Ascending aorta (tissue), 2 donors: ENCODE measurements around the gene VMAC. TPM values are rescaled to one million over a fixed set of nuclear protein-coding genes. Genes with fewer than 3 reads are reported as not detected.

Experiments used
- DNase-seq, 2 donors: peaks; one replicate each; pipeline ENCODE4 v3.0.0-alpha.2; 2019; ENCODE audit warnings: low spot score in 2 of 2
- H3K27ac ChIP-seq, 2 donors: fragments of 200-600 bp; sonication (generic); one replicate each; pipeline ENCODE4 v1.5.1; 2016 to 2017; ENCODE audit warnings: mild to moderate bottlenecking in 1 of 2
- H3K27me3 ChIP-seq: fragments of 200-600 bp; sonication (generic); one replicate; pipeline ENCODE4 v1.5.1; 2017
- H3K36me3 ChIP-seq, 2 donors: fragments of 200-600 bp; sonication (generic); one replicate each; pipeline ENCODE4 v1.5.1; 2016
- H3K4me1 ChIP-seq, 2 donors: fragments of 200-600 bp; sonication (generic); one replicate each; pipeline ENCODE4 v1.5.1; 2016 to 2017; ENCODE audit warnings: mild to moderate bottlenecking in 1 of 2
- H3K4me3 ChIP-seq, 2 donors: fragments of 200-600 bp; sonication (generic); one replicate each; pipeline ENCODE4 v1.5.1; 2016 to 2017; ENCODE audit warnings: mild to moderate bottlenecking in 1 of 2
- H3K9me3 ChIP-seq, 2 donors: fragments of 200-600 bp; sonication (generic); one replicate each; pipeline ENCODE4 v1.5.1; 2016
- CTCF ChIP-seq, 3 experiments: fragments of 200-600 bp in 2 of 3; fragments of 450-650 bp in 1 of 3; sonication (generic) in 2 of 3; IDR thresholded peaks; one replicate each; pipeline ENCODE4 v1.5.1; 2016 to 2019; ENCODE audit warnings: antibody characterized with exemption in 3 of 3, mild to moderate bottlenecking in 1 of 3, moderate library complexity in 1 of 3
- intact Hi-C: fragments of 100-400 bp; cut with DNase I; formaldehyde crosslinking; loops from one replicate; pipeline ENCODE4 v1.15.1; 2023
- total RNA-seq: library from RNA; depleted of rRNA; stranded (reverse); fragments of >200 nt; gene quantifications from one replicate; pipeline ENCODE4 v1.1.0, GENCODE V29; 2016

The VMAC gene
- total RNA-seq, 1 donor from 2014 or later, result 15.2 TPM

DNA sequence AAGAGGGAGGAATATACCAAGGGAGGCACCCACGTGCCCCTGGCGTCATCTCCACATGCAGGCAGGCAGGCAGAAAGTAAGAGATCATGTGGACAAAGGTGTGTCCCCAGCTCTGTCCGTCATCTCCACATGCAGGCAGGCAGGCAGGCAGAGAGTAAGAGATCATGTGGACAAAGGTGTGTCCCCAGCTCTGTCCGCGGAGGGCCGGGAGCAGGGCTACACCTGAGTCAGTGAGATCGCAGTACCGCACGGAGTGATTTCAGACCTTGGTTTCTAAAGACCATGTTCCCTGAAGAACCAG, 31.6 kb downstream of the VMAC start:
- Histone ChIP-seq H3K27ac (no peak overlapping the region), H3K27me3 (no peaks in the 10 kb centered on the region), H3K4me1 (no peaks in the 10 kb centered on the region), H3K9me3 (no peaks in the 10 kb centered on the region), H3K36me3 (peaks cover 41 to 64% of the 10 kb centered on the region in 2 donors), H3K4me3 (no peak overlapping the region)
- TF ChIP-seq CTCF (IDR thresholded peaks at IDR 0.05), result no peak
- intact Hi-C loops, result no loop called here
- no peak for DNase-seq

DNA sequence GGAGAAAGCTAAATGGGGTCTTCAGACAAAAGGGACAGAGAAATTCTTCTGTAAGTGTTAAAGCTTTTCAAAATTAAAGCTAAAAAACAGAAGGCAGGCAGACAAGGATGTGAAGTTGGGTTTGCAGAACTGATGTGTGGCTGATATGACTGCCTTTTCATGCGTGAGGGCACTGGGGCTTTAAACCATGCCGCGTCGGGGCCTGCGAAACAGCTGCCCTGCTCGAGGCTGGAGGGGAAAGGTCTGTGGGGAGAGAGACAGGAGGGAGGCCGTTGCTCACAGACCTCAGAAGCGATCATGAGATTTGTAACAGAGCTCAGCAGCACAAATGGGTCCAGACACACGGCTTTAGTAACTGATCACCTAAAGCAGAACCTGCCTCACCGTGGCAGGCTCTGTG, 32.9 kb downstream of the VMAC start:
- TF ChIP-seq CTCF (IDR thresholded peaks at IDR 0.05), result no peak
- Histone ChIP-seq H3K4me3 (no peak overlapping the region), H3K4me1 (no peaks in the 10 kb centered on the region), H3K27ac (no peak overlapping the region), H3K27me3 (no peaks in the 10 kb centered on the region), H3K9me3 (no peaks in the 10 kb centered on the region), H3K36me3 (peaks cover 33 to 56% of the 10 kb centered on the region in 2 donors)
- intact Hi-C loops, result no loop called here
- no peak for DNase-seq

- TF ChIP-seq CTCF (IDR thresholded peaks at IDR 0.05), result no peak
These were observed 35.9 kb downstream of the VMAC start for GRCh38 chr19:5940260-5941208.

DNA sequence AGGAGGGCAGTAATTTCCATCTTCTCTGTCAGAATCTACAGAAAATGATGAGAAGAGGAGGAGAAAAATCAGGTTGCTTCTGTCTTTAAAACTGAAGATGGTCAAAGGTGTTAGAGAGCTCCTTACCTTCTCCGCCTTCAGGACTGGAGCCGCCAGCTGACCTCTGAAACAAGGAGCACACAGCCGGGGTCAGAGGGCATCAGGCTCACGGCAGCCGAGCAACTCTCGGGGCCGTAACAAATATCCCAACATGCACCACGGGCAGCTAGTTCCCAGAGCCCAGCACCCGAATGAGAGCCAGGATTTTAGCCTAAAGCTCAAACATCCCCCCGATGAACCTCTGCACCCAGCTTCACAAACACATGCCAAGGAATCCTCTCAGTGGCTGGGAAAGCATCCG, 37.0 kb downstream of the VMAC start:
- DNase-seq, result no peak
- H3K9me3 ChIP-seq, result no peaks in the 10 kb centered on the region
- TF ChIP-seq CTCF (IDR thresholded peaks at IDR 0.05), result no peak
- no peaks in the 10 kb centered on the region for H3K27me3 ChIP-seq
- H3K4me3 ChIP-seq, result no peak overlapping the region
- H3K27ac ChIP-seq, result no peak overlapping the region
- intact Hi-C loops, result no loop called here
- H3K4me1 ChIP-seq, result peaks cover 0 to 3% of the 10 kb centered on the region in 2 donors
- H3K36me3 ChIP-seq, result peaks cover 22 to 36% of the 10 kb centered on the region in 2 donors

More at GRCh38 chr19:5940260-5941208, 35.9 kb downstream of the VMAC start:
- intact Hi-C loops, result no loop called here
- Histone ChIP-seq H3K27ac (no peak overlapping the region), H3K4me3 (no peak overlapping the region), H3K9me3 (no peaks in the 10 kb centered on the region), H3K4me1 (no peaks in the 10 kb centered on the region), H3K36me3 (peaks cover 23 to 39% of the 10 kb centered on the region in 2 donors), H3K27me3 (no peaks in the 10 kb centered on the region)
- DNase-seq, result no peak

- no peak for TF ChIP-seq CTCF (IDR thresholded peaks at IDR 0.05)
- Histone ChIP-seq H3K27ac (no peak overlapping the region), H3K4me3 (no peak overlapping the region), H3K36me3 (peaks cover 22 to 29% of the 10 kb centered on the region in 2 donors), H3K9me3 (no peaks in the 10 kb centered on the region), H3K27me3 (no peaks in the 10 kb centered on the region), H3K4me1 (peaks cover 0 to 3% of the 10 kb centered on the region in 2 donors)
- DNase-seq, result no peak
- intact Hi-C loops, result no loop called here
These were observed 38.4 kb downstream of the VMAC start for GRCh38 chr19:5943045-5943444.
